SK-N-SH (cell line): Measurements from ENCODE around the gene BRD4. TPM values are rescaled to one million over a fixed set of nuclear protein-coding genes. Genes with fewer than 3 reads are reported as not detected.

Source experiments
- CTCF ChIA-PET: fragments of 300-600, 350-600 bp; formaldehyde crosslinking; extraction: SDS; loops from one replicate; lab custom pipeline; 2021; lab: Yijun Ruan, JAX
- POLR2A ChIA-PET: fragments of 350-600 bp; sonication (Branson Sonifier 250); formaldehyde crosslinking; extraction: SDS; loops from one replicate; lab custom pipeline; 2020; ENCODE audit warnings: antibody characterized with exemption, inconsistent platforms; lab: Yijun Ruan, JAX
- DNase-seq: peaks from one replicate; pipeline ENCODE4 v3.0.0; 2012
- H2AFZ ChIP-seq: fragments of 200-600 bp; sonication (generic); 2 replicates; pipeline ENCODE4 v1.8.1; 2016; ENCODE audit warnings: antibody characterized with exemption, mild to moderate bottlenecking, low read depth
- H3F3A ChIP-seq: fragments of 200-600 bp; sonication (generic); replicated peaks from 2 replicates; pipeline ENCODE3; 2016; ENCODE audit warnings: antibody characterized with exemption, mild to moderate bottlenecking; ENCODE audit not compliant: insufficient read depth
- H3K27ac ChIP-seq, 2 experiments: fragments of 200-500 bp in 1 of 2; fragments of 200-600 bp in 1 of 2; sonication (Bioruptor generic) in 1 of 2; sonication (generic), shearing (Covaris generic) in 1 of 2; 2 replicates each; pipeline versions ENCODE4 v1.5.1 to v1.6.1; 2014 to 2016; ENCODE audit warnings: low read depth in 2 of 2, inconsistent platforms in 1 of 2, low read length in 1 of 2, mild to moderate bottlenecking in 1 of 2, mixed read lengths in 1 of 2
- H3K27me3 ChIP-seq: fragments of 200-600 bp; sonication (generic), shearing (Covaris generic); 2 replicates; pipeline ENCODE4 v1.6.1; 2016; ENCODE audit warnings: mixed run types; ENCODE audit not compliant: insufficient read depth
- H3K36me3 ChIP-seq, 2 experiments: fragments of 200-500 bp in 1 of 2; fragments of 200-600 bp in 1 of 2; sonication (Bioruptor generic) in 1 of 2; sonication (generic) in 1 of 2; replicated peaks in 1 of 2; 2 replicates each; pipeline versions ENCODE3 to v1.5.1; 2014 to 2016; ENCODE audit warnings: low read length in 1 of 2, mild to moderate bottlenecking in 1 of 2; ENCODE audit not compliant: insufficient read depth in 2 of 2, control insufficient read depth in 1 of 2
- H3K4me1 ChIP-seq, 2 experiments: fragments of 200-500 bp in 1 of 2; fragments of 200-600 bp in 1 of 2; sonication (Bioruptor generic) in 1 of 2; sonication (generic), shearing (Covaris generic) in 1 of 2; 2 replicates each; pipeline versions ENCODE4 v1.5.1 to v1.6.1; 2014 to 2016; ENCODE audit warnings: low read depth in 1 of 2, low read length in 1 of 2, mixed run types in 1 of 2; ENCODE audit not compliant: insufficient read depth in 2 of 2, control insufficient read depth in 1 of 2
- H3K4me2 ChIP-seq: fragments of 200-600 bp; sonication (generic), shearing (Covaris generic); 2 replicates; pipeline ENCODE4 v1.6.1; 2017; ENCODE audit warnings: mixed run types
- H3K4me3 ChIP-seq, 2 experiments: fragments of 200-500 bp in 1 of 2; fragments of 200-600 bp in 1 of 2; sonication (Bioruptor generic) in 1 of 2; sonication (generic), shearing (Covaris generic) in 1 of 2; 2 replicates each; pipeline versions ENCODE4 v1.5.1 to v1.8.1; 2014 to 2016; ENCODE audit warnings: low read depth in 2 of 2, inconsistent platforms in 1 of 2, low read length in 1 of 2, mild to moderate bottlenecking in 1 of 2, mixed read lengths in 1 of 2, moderate library complexity in 1 of 2
- H3K79me2 ChIP-seq: fragments of 200-600 bp; sonication (generic); 2 replicates; pipeline ENCODE4 v1.8.1; 2017; ENCODE audit warnings: mild to moderate bottlenecking; ENCODE audit not compliant: insufficient read depth
- H3K9ac ChIP-seq: fragments of 200-600 bp; sonication (generic); 2 replicates; pipeline ENCODE4 v1.6.1; 2017; ENCODE audit warnings: mixed run types
- H3K9me2 ChIP-seq: fragments of 200-600 bp; sonication (generic); 2 replicates; pipeline ENCODE4 v1.6.1; 2017; ENCODE audit warnings: mixed run types
- H3K9me3 ChIP-seq: fragments of 200-600 bp; sonication (generic); 2 replicates; pipeline ENCODE4 v1.6.1; 2017; ENCODE audit warnings: mixed run types, mild to moderate bottlenecking, moderate library complexity
- H4K20me1 ChIP-seq: fragments of 200-600 bp; sonication (generic); 2 replicates; pipeline ENCODE4 v1.6.1; 2017; ENCODE audit warnings: mild to moderate bottlenecking, mixed run types; ENCODE audit not compliant: insufficient read depth
- CHD2 ChIP-seq: fragments of 150-350 bp; IDR thresholded peaks from 2 replicates; pipeline ENCODE4 v1.6.1; 2018; ENCODE audit warnings: low read length; ENCODE audit not compliant: partially characterized antibody
- EZH2phosphoT487 ChIP-seq: fragments of 200-600 bp; sonication (generic); IDR thresholded peaks from 2 replicates; pipeline ENCODE4 v1.6.1; 2017; ENCODE audit warnings: low read depth, mixed run types, mild to moderate bottlenecking, antibody characterized with exemption, moderate library complexity, borderline replicate concordance
- GABPA ChIP-seq: IDR thresholded peaks from 2 replicates; pipeline ENCODE4 v1.4.0; 2012; ENCODE audit warnings: low read depth, mild to moderate bottlenecking
- JUND ChIP-seq: IDR thresholded peaks from 2 replicates; pipeline ENCODE4 v1.4.0; 2012
- MEF2A ChIP-seq: IDR thresholded peaks from 2 replicates; pipeline ENCODE4 v1.4.0; 2012; ENCODE audit warnings: low read depth, borderline replicate concordance
- RAD21 ChIP-seq: IDR thresholded peaks from 2 replicates; pipeline ENCODE4 v1.6.1; 2012; ENCODE audit warnings: mild to moderate bottlenecking, low read length
- SIN3A ChIP-seq: IDR thresholded peaks from 2 replicates; pipeline ENCODE4 v1.6.1; 2012; ENCODE audit warnings: low read depth, mild to moderate bottlenecking, low read length, moderate library complexity, borderline replicate concordance
- SMC3 ChIP-seq: IDR thresholded peaks from 2 replicates; pipeline ENCODE4 v1.6.1; 2012; ENCODE audit warnings: low read depth, low read length, improper control_type of control experiment
- TCF12 ChIP-seq: IDR thresholded peaks from 2 replicates; pipeline ENCODE4 v1.4.0; 2012
- TEAD4 ChIP-seq: IDR thresholded peaks from 2 replicates; pipeline ENCODE4 v1.4.0; 2012; ENCODE audit warnings: mild to moderate bottlenecking, borderline replicate concordance; ENCODE audit not compliant: insufficient read depth
- ZBTB33 ChIP-seq: IDR thresholded peaks from 2 replicates; pipeline ENCODE4 v1.4.0; 2012; ENCODE audit warnings: low read depth, borderline replicate concordance
- WGBS: methylation state at CpG from one replicate; pipeline ENCODE4 v1.1.6; 2017; ENCODE audit warnings: low lambda C conversion rate; 5-methylcytosine and 5-hydroxymethylcytosine counted together
- polyA plus RNA-seq, 3 experiments: library from polyadenylated mRNA; depleted of rRNA; stranded (reverse); fragments of >200 nt; gene quantifications; 2 replicates each; pipeline ENCODE4 v1.2.3, GENCODE V29; 2012
- TF ChIP-seq, protein P1 (sequence below): fragments of 200-600 bp; sonication (generic); IDR thresholded peaks from 2 replicates; pipeline ENCODE4 v1.6.1; 2017; ENCODE audit warnings: antibody characterized with exemption, mild to moderate bottlenecking, moderate library complexity
- TF ChIP-seq, protein P2 (sequence below): IDR thresholded peaks from 2 replicates; pipeline ENCODE4; 2012

Gene BRD4
- polyA plus RNA-seq, 1 of the 3 experiments (the other 2 are of a cell fraction): 10.0 TPM

DNA sequence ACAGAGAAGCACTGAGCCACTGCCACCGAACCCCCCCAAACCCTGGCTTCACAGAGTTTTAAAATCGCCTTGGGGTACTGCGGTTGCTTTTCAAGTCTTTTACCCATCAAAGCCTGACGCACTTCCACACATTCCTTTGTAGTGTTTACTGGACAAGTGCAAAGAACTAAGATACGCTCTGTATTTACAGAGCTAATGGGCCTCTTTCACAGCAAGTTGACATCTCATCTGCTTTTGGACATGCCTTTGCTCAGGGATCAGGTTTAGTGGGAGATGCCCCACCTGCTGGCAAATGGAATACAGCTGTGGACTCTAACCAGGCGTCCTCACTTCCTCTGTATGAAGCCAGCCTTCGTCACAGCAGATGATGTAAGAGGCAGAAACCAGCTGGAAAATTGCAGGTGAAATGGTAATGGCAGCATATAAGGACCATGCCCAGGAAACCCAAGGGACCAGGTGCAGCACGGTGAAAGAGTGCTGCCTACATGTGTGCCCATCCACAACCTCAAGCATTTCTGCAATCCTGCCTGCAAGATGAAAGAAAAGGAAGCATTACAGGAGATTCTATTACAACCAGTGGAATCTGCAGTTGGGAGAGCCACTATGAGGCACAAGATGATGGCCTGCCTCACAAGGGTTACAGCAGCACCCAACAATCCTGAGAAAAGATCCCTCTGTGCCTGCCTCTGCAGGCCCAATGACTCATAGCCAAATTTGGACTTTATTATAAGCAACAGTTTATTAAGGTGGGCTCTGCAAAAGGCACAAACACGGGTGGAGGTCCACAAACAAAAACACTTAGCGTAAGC lies 34.7 kb downstream of the BRD4 start:
- Histone ChIP-seq H3K9me2 (no peaks in the 10 kb centered on the region), H3K9ac (no peak overlapping the region), H3F3A (peaks cover 6% of the 10 kb centered on the region), H3K36me3 (peaks cover 0 to 10% of the 10 kb centered on the region in 2 experiments), H2AFZ (no peak overlapping the region), H3K4me3 (no peak overlapping the region), H3K4me2 (peak overlapping the region; percentile 4; the same call in 1 of the 2 replicates), H4K20me1 (peaks cover 100% of the 10 kb centered on the region), H3K4me1 (peaks cover 48 to 71% of the 10 kb centered on the region in 2 experiments), H3K9me3 (no peaks in the 10 kb centered on the region), H3K27me3 (no peaks in the 10 kb centered on the region), H3K27ac (peak overlapping the region; percentile 65 to 84; a peak in 3 of 4 replicates), H3K79me2 (peaks cover 100% of the 10 kb centered on the region)
- DNase-seq: no peak
- ChIA-PET CTCF (interaction anchor here (0.6 to 2.4 kb wide), 10 partner anchors 8 to 81 kb away, joined by 3 to 8 read pairs (median 4); partner anchors contain the start of gene AKAP8), POLR2A (interaction anchor here (0.6 to 2.1 kb wide), 6 partner anchors 9 to 82 kb away, joined by 3 to 9 read pairs (median 4); partner anchors contain the start of genes AKAP8 and BRD4)
- WGBS: 64% methylated on average over 10 of the region's 10 CpGs
- peak; percentile 41 for TF ChIP-seq RAD21
- TF ChIP-seq, protein P1, sequence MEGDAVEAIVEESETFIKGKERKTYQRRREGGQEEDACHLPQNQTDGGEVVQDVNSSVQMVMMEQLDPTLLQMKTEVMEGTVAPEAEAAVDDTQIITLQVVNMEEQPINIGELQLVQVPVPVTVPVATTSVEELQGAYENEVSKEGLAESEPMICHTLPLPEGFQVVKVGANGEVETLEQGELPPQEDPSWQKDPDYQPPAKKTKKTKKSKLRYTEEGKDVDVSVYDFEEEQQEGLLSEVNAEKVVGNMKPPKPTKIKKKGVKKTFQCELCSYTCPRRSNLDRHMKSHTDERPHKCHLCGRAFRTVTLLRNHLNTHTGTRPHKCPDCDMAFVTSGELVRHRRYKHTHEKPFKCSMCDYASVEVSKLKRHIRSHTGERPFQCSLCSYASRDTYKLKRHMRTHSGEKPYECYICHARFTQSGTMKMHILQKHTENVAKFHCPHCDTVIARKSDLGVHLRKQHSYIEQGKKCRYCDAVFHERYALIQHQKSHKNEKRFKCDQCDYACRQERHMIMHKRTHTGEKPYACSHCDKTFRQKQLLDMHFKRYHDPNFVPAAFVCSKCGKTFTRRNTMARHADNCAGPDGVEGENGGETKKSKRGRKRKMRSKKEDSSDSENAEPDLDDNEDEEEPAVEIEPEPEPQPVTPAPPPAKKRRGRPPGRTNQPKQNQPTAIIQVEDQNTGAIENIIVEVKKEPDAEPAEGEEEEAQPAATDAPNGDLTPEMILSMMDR: peak; percentile 17; the same call in 1 of the 2 replicates
- no peak for TF ChIP-seq TCF12

- DNase-seq: no peak
- 58% methylated on average over 7 of the region's 7 CpGs for WGBS
- Histone ChIP-seq H3K9me2 (no peaks in the 10 kb centered on the region), H3K4me1 (peaks cover 53 to 72% of the 10 kb centered on the region in 2 experiments)
- TF ChIP-seq TEAD4: no peak
- no peak for TF ChIP-seq TCF12
- TF ChIP-seq CHD2: no peak
- no peak for TF ChIP-seq SIN3A
- no peak for TF ChIP-seq SMC3
- no peak for TF ChIP-seq JUND
- TF ChIP-seq ZBTB33: no peak
- TF ChIP-seq EZH2phosphoT487: no peak
- TF ChIP-seq, protein P2, sequence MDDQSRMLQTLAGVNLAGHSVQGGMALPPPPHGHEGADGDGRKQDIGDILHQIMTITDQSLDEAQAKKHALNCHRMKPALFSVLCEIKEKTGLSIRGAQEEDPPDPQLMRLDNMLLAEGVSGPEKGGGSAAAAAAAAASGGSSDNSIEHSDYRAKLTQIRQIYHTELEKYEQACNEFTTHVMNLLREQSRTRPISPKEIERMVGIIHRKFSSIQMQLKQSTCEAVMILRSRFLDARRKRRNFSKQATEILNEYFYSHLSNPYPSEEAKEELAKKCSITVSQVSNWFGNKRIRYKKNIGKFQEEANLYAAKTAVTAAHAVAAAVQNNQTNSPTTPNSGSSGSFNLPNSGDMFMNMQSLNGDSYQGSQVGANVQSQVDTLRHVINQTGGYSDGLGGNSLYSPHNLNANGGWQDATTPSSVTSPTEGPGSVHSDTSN: no peak
- TF ChIP-seq GABPA: no peak
- TF ChIP-seq MEF2A: no peak
- TF ChIP-seq, all 33 proteins: peak for 0
- Histone ChIP-seq H3K9ac (no peak overlapping the region), H4K20me1 (peaks cover 100% of the 10 kb centered on the region), H3K4me3 (no peak overlapping the region), H2AFZ (no peak overlapping the region), H3K36me3 (peaks cover 0 to 10% of the 10 kb centered on the region in 2 experiments), H3K27ac (peak overlapping the region; percentile 4 to 84; a peak in 3 of 4 replicates), H3F3A (peaks cover 6% of the 10 kb centered on the region), H3K4me2 (0 out of 2 replicates have a peak overlapping the region, but pooled peaks have one; percentile 4), H3K9me3 (no peaks in the 10 kb centered on the region), H3K27me3 (no peaks in the 10 kb centered on the region), H3K79me2 (peaks cover 100% of the 10 kb centered on the region)
- ChIA-PET CTCF (interaction anchor here (0.8 to 2.4 kb wide), 6 partner anchors 8 to 34 kb away, joined by 3 to 7 read pairs (median 3); no protein-coding TSS in a partner anchor), POLR2A (interaction anchor here (0.6 to 1.1 kb wide), 2 partner anchors 31 to 32 kb away, joined by 3 read pairs; no protein-coding TSS in a partner anchor)
These were observed 35.4 kb downstream of the BRD4 start for GRCh38 chr19:15296841-15297415.
